ENCODE data around the gene CALB2. TPM values are rescaled to one million over a fixed set of nuclear protein-coding genes. Genes with fewer than 3 reads are reported as not detected.

The CALB2 gene
- total RNA-seq, 1 experiment from 2014 or later: 0.85 TPM

DNA sequence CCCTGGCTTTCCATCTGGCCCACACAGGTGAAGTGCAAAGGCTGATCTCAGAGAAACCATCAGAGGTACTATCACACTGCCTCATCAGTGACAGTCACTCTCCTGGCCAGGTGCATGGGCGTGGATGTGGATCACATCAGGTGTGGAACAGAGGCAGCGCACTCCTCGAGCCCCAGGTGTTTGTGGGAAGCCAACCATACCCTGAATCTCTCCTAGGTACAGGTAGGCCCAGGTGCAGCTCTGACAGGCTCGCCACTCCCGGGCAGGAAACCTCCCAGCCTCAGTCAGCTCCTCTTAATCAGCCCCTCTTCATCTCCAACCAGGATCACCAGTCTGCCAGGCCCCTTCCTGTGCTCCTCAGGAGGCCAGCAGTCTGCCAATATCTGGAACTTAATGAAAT lies 51.6 kb downstream of the CALB2 start:
- Histone ChIP-seq H3K23me2 (ENCODE audit: insufficient read length, low read depth, low read length, poor library complexity, severe bottlenecking) (peaks cover 6% of the 10 kb centered on the region), H3T11ph (ENCODE audit: low read length) (no peak overlapping the region), H3K56ac (ENCODE audit: insufficient read length, low read depth, low read length) (no peak overlapping the region), H3K23ac (ENCODE audit: insufficient read length, low read depth, low read length) (no peak overlapping the region), H3K4ac (ENCODE audit: low read depth, low read length) (no peak overlapping the region), H3K18ac (ENCODE audit: insufficient read length, low read depth, low read length) (no peak overlapping the region), H3K9ac (ENCODE audit: extremely low read depth, insufficient read length, low read length) (no peak overlapping the region), H4K91ac (ENCODE audit: insufficient read length, low read depth, low read length) (no peak overlapping the region), H2BK15ac (ENCODE audit: low read depth, low read length) (no peak overlapping the region), H2BK120ac (ENCODE audit: low read depth, low read length, poor library complexity, severe bottlenecking) (no peak overlapping the region), H2BK5ac (ENCODE audit: insufficient read length, low read length) (no peak overlapping the region), H4K8ac (replicated peaks; ENCODE audit: insufficient read length, low read depth, low read length) (no peak overlapping the region), H3K79me1 (ENCODE audit: insufficient read depth, low read depth, low read length, poor library complexity, severe bottlenecking) (no peaks in the 10 kb centered on the region), H3K14ac (ENCODE audit: insufficient read depth, low read length) (no peak overlapping the region), H3K27me3 (ENCODE audit: insufficient read depth, low read length) (no peaks in the 10 kb centered on the region), H3K79me2 (ENCODE audit: insufficient read depth, low read length) (no peaks in the 10 kb centered on the region), H2BK12ac (ENCODE audit: insufficient read length, low read depth, low read length) (no peak overlapping the region), H3K27ac (ENCODE audit: insufficient read length, low read depth, low read length) (no peak overlapping the region), H3K9me3 (ENCODE audit: control insufficient read depth, low read depth, low read length) (no peaks in the 10 kb centered on the region), H3K4me1 (ENCODE audit: insufficient read depth, low read length) (no peaks in the 10 kb centered on the region), H4K20me1 (ENCODE audit: control insufficient read depth, insufficient read depth, insufficient read length) (no peaks in the 10 kb centered on the region), H3K4me2 (ENCODE audit: insufficient read depth, insufficient read length, low read length) (no peak overlapping the region), H2AFZ (ENCODE audit: low read length) (no peak overlapping the region), H4K5ac (ENCODE audit: insufficient read length, low read depth, low read length) (no peak overlapping the region), H2AK5ac (ENCODE audit: insufficient read length, low read length) (no peak overlapping the region), H2BK20ac (ENCODE audit: low read depth, low read length, poor library complexity, severe bottlenecking) (no peak overlapping the region)
- H3K36me3 Mint-ChIP-seq (ENCODE audit: insufficient read depth in 1 of 3, low read depth in 3 of 3): no peaks in the 10 kb centered on the region
- TF ChIP-seq, protein P1, sequence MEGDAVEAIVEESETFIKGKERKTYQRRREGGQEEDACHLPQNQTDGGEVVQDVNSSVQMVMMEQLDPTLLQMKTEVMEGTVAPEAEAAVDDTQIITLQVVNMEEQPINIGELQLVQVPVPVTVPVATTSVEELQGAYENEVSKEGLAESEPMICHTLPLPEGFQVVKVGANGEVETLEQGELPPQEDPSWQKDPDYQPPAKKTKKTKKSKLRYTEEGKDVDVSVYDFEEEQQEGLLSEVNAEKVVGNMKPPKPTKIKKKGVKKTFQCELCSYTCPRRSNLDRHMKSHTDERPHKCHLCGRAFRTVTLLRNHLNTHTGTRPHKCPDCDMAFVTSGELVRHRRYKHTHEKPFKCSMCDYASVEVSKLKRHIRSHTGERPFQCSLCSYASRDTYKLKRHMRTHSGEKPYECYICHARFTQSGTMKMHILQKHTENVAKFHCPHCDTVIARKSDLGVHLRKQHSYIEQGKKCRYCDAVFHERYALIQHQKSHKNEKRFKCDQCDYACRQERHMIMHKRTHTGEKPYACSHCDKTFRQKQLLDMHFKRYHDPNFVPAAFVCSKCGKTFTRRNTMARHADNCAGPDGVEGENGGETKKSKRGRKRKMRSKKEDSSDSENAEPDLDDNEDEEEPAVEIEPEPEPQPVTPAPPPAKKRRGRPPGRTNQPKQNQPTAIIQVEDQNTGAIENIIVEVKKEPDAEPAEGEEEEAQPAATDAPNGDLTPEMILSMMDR (conservative IDR thresholded peaks at IDR 0.05): no peak
- peaks cover 8 to 9% of the 10 kb centered on the region in 2 experiments for H3K4me1 Mint-ChIP-seq
- WGBS (ENCODE audit: extremely low coverage, insufficient read length, low lambda C conversion rate): no CpG with 5 or more reads among the region's 5 CpGs
- H3K27ac Mint-ChIP-seq: no peak overlapping the region
- no peak overlapping the region for H3K4me3 Mint-ChIP-seq
- H3K9me3 Mint-ChIP-seq: peaks cover 3% of the 10 kb centered on the region in 2 experiments; a peak in 3 of 5 replicates
- H3K27me3 Mint-ChIP-seq (ENCODE audit: low read depth): peaks cover 21% of the 10 kb centered on the region
- DNase-seq: no peak
